ENCODE results near the gene ALKBH5.

The ALKBH5 gene

GRCh38 chr17:18183334-18184142, at the start of gene ALKBH5:
Gene ALKBH5 (plus strand): TSS chr17:18183828. CDS start chr17:18184244, 416 bp downstream.
- Histone ChIP-seq H3F3A (ENCODE audit: control insufficient read depth, insufficient read depth) (no peaks in the 10 kb centered on the region), H3K36me3 (ENCODE audit: control insufficient read depth, low read length) (peaks cover 47% of the 10 kb centered on the region), H3K4me3 (ENCODE audit: low read length) (peak within 1 kb of the TSS; percentile 92), H3K9me3 (ENCODE audit: control insufficient read depth, insufficient read depth, low read length) (no peaks in the 10 kb centered on the region), H3K4me1 (ENCODE audit: control insufficient read depth, low read length) (peaks cover 45% of the 10 kb centered on the region), H3K27ac (ENCODE audit: low read depth, low read length) (peak within 1 kb of the TSS; percentile 90), H3K79me2 (ENCODE audit: control insufficient read depth, low read length) (peaks cover 49% of the 10 kb centered on the region), H4K20me1 (ENCODE audit: control insufficient read depth, insufficient read depth, low read depth, low read length) (peaks cover 34% of the 10 kb centered on the region), H3K4me2 (ENCODE audit: low read length) (peak within 1 kb of the TSS; percentile 93), H3K9me2 (replicated peaks; ENCODE audit: control insufficient read depth, low read length) (no peaks in the 10 kb centered on the region), H3K27me3 (ENCODE audit: control insufficient read depth, low read length) (no peaks in the 10 kb centered on the region)
- no peak for TF ChIP-seq CTCF (IDR thresholded peaks at IDR 0.05; ENCODE audit: low read depth, low read length, poor library complexity, severe bottlenecking)
- no peak for TF ChIP-seq EZH2phosphoT487 (IDR thresholded peaks at IDR 0.05; ENCODE audit: borderline replicate concordance, low read length)

- no peaks in the 10 kb centered on the region for H3K79me2 ChIP-seq (ENCODE audit: control insufficient read depth, low read length)
- H3K9me3 ChIP-seq (ENCODE audit: control insufficient read depth, insufficient read depth, low read length), result no peaks in the 10 kb centered on the region
- H3K27ac ChIP-seq (ENCODE audit: low read depth, low read length), result no peak overlapping the region
- H3K4me2 ChIP-seq (ENCODE audit: low read length), result no peak overlapping the region
- no peaks in the 10 kb centered on the region for H3F3A ChIP-seq (ENCODE audit: control insufficient read depth, insufficient read depth)
- no peaks in the 10 kb centered on the region for H3K27me3 ChIP-seq (ENCODE audit: control insufficient read depth, low read length)
- no peak overlapping the region for H3K4me3 ChIP-seq (ENCODE audit: low read length)
- no peak for TF ChIP-seq EZH2phosphoT487 (IDR thresholded peaks at IDR 0.05; ENCODE audit: borderline replicate concordance, low read length)
- H3K36me3 ChIP-seq (ENCODE audit: control insufficient read depth, low read length), result no peaks in the 10 kb centered on the region
- H3K4me1 ChIP-seq (ENCODE audit: control insufficient read depth, low read length), result no peaks in the 10 kb centered on the region
- H4K20me1 ChIP-seq (ENCODE audit: control insufficient read depth, insufficient read depth, low read depth, low read length), result no peaks in the 10 kb centered on the region
- H3K9me2 ChIP-seq (replicated peaks; ENCODE audit: control insufficient read depth, low read length), result no peaks in the 10 kb centered on the region
Measured at GRCh38 chr17:18136357-18136756, 47.3 kb upstream of the ALKBH5 start.

GRCh38 chr17:18138065-18138749, 45.4 kb upstream of the ALKBH5 start:
- Histone ChIP-seq H3K79me2 (ENCODE audit: control insufficient read depth, low read length) (no peaks in the 10 kb centered on the region), H3F3A (ENCODE audit: control insufficient read depth, insufficient read depth) (no peaks in the 10 kb centered on the region), H3K27me3 (ENCODE audit: control insufficient read depth, low read length) (no peaks in the 10 kb centered on the region), H3K9me3 (ENCODE audit: control insufficient read depth, insufficient read depth, low read length) (no peaks in the 10 kb centered on the region), H4K20me1 (ENCODE audit: control insufficient read depth, insufficient read depth, low read depth, low read length) (no peaks in the 10 kb centered on the region), H3K4me3 (ENCODE audit: low read length) (no peak overlapping the region), H3K4me2 (ENCODE audit: low read length) (no peak overlapping the region), H3K9me2 (replicated peaks; ENCODE audit: control insufficient read depth, low read length) (no peaks in the 10 kb centered on the region), H3K36me3 (ENCODE audit: control insufficient read depth, low read length) (no peaks in the 10 kb centered on the region), H3K4me1 (ENCODE audit: control insufficient read depth, low read length) (no peaks in the 10 kb centered on the region), H3K27ac (ENCODE audit: low read depth, low read length) (no peak overlapping the region)
- TF ChIP-seq EZH2phosphoT487 (IDR thresholded peaks at IDR 0.05; ENCODE audit: borderline replicate concordance, low read length) (no peak), CTCF (IDR thresholded peaks at IDR 0.05; ENCODE audit: low read depth, low read length, poor library complexity, severe bottlenecking) (no peak)

GRCh38 chr17:18139092-18139491, 44.5 kb upstream of the ALKBH5 start:
- no peak overlapping the region for H3K27ac ChIP-seq (ENCODE audit: low read depth, low read length)
- H3K9me3 ChIP-seq (ENCODE audit: control insufficient read depth, insufficient read depth, low read length), result no peaks in the 10 kb centered on the region
- H3K4me3 ChIP-seq (ENCODE audit: low read length), result no peak overlapping the region
- TF ChIP-seq CTCF (IDR thresholded peaks at IDR 0.05; ENCODE audit: low read depth, low read length, poor library complexity, severe bottlenecking) (no peak), EZH2phosphoT487 (IDR thresholded peaks at IDR 0.05; ENCODE audit: borderline replicate concordance, low read length) (no peak)
- H4K20me1 ChIP-seq (ENCODE audit: control insufficient read depth, insufficient read depth, low read depth, low read length), result no peaks in the 10 kb centered on the region
- H3K79me2 ChIP-seq (ENCODE audit: control insufficient read depth, low read length), result no peaks in the 10 kb centered on the region
- H3K27me3 ChIP-seq (ENCODE audit: control insufficient read depth, low read length), result no peaks in the 10 kb centered on the region
- no peaks in the 10 kb centered on the region for H3K9me2 ChIP-seq (replicated peaks; ENCODE audit: control insufficient read depth, low read length)
- H3K36me3 ChIP-seq (ENCODE audit: control insufficient read depth, low read length), result no peaks in the 10 kb centered on the region
- no peaks in the 10 kb centered on the region for H3K4me1 ChIP-seq (ENCODE audit: control insufficient read depth, low read length)
- no peaks in the 10 kb centered on the region for H3F3A ChIP-seq (ENCODE audit: control insufficient read depth, insufficient read depth)
- no peak overlapping the region for H3K4me2 ChIP-seq (ENCODE audit: low read length)
